Measurements from ENCODE around the gene HIPK2. TPM values are rescaled to one million over a fixed set of nuclear protein-coding genes. Genes with fewer than 3 reads are reported as not detected.

The HIPK2 gene
- total RNA-seq, 1 donor: 28.8 TPM

- H3K4me3 ChIP-seq (ENCODE audit: low read depth, low read length): no peak overlapping the region
- no peak for TF ChIP-seq CTCF (IDR thresholded peaks at IDR 0.05; ENCODE audit: insufficient read depth, low read length)
These were observed 39.0 kb downstream of the HIPK2 start for GRCh38 chr7:139738772-139739171.

GRCh38 chr7:139738101-139738489, 39.7 kb downstream of the HIPK2 start:
- no peak for TF ChIP-seq CTCF (IDR thresholded peaks at IDR 0.05; ENCODE audit: insufficient read depth, low read length)
- no peak overlapping the region for H3K4me3 ChIP-seq (ENCODE audit: low read depth, low read length)
- peak; percentile 25 for DNase-seq (ENCODE audit: low read depth)

More at GRCh38 chr7:139738772-139739171, 39.0 kb downstream of the HIPK2 start:
- no peak for DNase-seq (ENCODE audit: low read depth)

GRCh38 chr7:139737221-139738100, 40.3 kb downstream of the HIPK2 start:
- H3K4me3 ChIP-seq (ENCODE audit: low read depth, low read length): no peak overlapping the region
- no peak for TF ChIP-seq CTCF (IDR thresholded peaks at IDR 0.05; ENCODE audit: insufficient read depth, low read length)
- peak; percentile 42 for DNase-seq (ENCODE audit: low read depth)

DNA sequence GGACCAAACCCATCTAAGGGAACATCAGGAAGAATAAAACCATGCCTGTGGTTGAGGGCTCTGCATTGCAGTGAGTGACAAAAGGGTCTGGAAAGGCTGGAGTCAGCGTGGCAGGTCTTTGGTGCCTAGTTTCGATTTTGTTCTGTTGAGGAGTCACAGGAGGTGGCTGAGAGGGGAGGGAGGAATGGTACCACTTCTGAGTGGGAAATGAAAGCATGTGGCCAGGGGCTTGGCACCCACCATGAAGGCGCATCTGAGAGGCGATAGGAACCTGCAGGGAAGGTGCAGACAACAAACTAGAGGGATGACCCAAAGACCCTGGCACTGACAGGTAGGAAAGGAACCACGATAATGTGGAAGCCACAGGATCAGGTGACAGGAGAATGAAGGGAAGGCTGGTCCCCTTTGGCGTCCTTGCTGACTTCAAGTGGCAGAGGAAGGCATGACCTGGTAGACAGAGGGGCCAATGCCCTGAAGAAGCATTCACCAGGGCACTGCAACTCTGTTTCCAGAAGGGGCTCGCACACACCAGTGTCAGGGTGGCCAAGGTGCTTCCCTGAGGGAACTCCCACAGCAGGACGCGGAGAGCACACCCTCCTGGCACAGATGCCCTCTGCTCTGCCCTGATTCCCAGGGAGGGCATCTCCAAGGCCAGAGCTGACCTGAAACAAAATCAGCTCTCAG, 41.7 kb downstream of the HIPK2 start:
- no peak for TF ChIP-seq CTCF (IDR thresholded peaks at IDR 0.05; ENCODE audit: insufficient read depth, low read length)
- no peak overlapping the region for H3K4me3 ChIP-seq (ENCODE audit: low read depth, low read length)
- DNase-seq (ENCODE audit: low read depth): no peak

DNA sequence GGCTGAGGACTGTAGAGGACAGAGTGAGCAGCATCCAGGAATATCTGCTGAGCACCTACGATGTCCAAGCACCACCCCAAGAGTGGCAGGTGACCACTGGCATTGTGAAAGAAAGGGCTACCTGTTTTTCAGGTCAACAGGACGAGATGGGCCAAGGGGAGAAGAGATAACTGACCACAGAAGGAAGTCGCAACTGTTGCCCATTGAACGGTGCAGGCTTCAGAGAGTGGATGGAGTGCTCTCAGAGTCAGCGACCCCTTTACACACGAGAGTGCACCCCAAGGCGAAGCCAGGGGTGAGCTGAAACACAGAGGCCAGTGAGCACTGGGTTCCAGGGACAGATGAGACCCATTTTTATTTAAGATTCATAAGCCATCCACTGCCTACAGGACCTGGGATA, 42.3 kb downstream of the HIPK2 start:
- TF ChIP-seq CTCF (IDR thresholded peaks at IDR 0.05; ENCODE audit: insufficient read depth, low read length): no peak
- no peak overlapping the region for H3K4me3 ChIP-seq (ENCODE audit: low read depth, low read length)
- DNase-seq (ENCODE audit: low read depth): no peak

DNA sequence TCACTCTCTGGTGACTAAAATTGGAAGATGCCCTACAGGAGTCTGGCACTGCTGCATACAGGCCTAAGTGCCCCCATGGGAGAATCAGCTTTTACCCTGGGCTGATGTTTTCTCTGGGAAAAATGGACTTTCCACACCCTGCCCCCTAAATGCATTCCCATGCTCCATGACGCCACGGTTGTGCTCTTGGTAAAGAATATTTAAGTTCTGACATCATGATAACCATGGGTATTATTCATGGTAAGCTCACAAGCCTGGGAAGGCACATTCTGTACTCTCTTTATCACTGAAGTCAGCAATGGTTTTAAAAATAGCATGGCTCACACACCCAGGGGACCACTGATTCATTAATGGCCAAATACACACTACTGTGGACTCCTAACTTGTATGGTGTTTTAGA, 43.4 kb downstream of the HIPK2 start:
- no peak overlapping the region for H3K4me3 ChIP-seq (ENCODE audit: low read depth, low read length)
- no peak for TF ChIP-seq CTCF (IDR thresholded peaks at IDR 0.05; ENCODE audit: insufficient read depth, low read length)
- DNase-seq (ENCODE audit: low read depth): peak; percentile 96
